Measurements from ENCODE around the gene SCNN1A.
A peak's percentile ranks its signal among the peaks of the same experiment; 100 is the strongest.

SCNN1A gene

GRCh38 chr12:6375269-6376078 is at the start of gene SCNN1A:
Gene SCNN1A, minus strand, starts transcription at chr12:6375563. Its CDS starts 780 bp downstream, at chr12:6374783.
- H3K4me3 ChIP-seq (ENCODE audit: low read depth in 1 of 2, low read length in 2 of 2): peak within 1 kb of the TSS in 1 of 2 donors; percentile 16

GRCh38 chr12:6424866-6425265 is 49.5 kb upstream of the SCNN1A start:
- peaks cover 0 to 11% of the 10 kb centered on the region in 2 donors for H3K4me1 ChIP-seq (ENCODE audit: control insufficient read depth in 1 of 2, insufficient read depth in 2 of 2, low read length in 2 of 2)
- H3K27ac ChIP-seq (ENCODE audit: low read length): no peak overlapping the region
- no peaks in the 10 kb centered on the region for H3K36me3 ChIP-seq (ENCODE audit: control insufficient read depth in 1 of 2, insufficient read depth in 2 of 2, low read length in 2 of 2)
- no peak overlapping the region for H3K4me3 ChIP-seq (ENCODE audit: low read depth in 1 of 2, low read length in 2 of 2)
- no peaks in the 10 kb centered on the region for H3K9me3 ChIP-seq (ENCODE audit: control insufficient read depth in 1 of 2, low read length in 2 of 2)
- no peaks in the 10 kb centered on the region for H3K27me3 ChIP-seq (ENCODE audit: low read depth, low read length)

More at GRCh38 chr12:6375269-6376078, at the start of gene SCNN1A:
- Histone ChIP-seq H3K36me3 (ENCODE audit: control insufficient read depth in 1 of 2, insufficient read depth in 2 of 2, low read length in 2 of 2) (no peaks in the 10 kb centered on the region), H3K27ac (ENCODE audit: low read length) (peak within 1 kb of the TSS; percentile 86), H3K9me3 (ENCODE audit: control insufficient read depth in 1 of 2, low read length in 2 of 2) (no peaks in the 10 kb centered on the region), H3K27me3 (ENCODE audit: low read depth, low read length) (no peaks in the 10 kb centered on the region), H3K4me1 (ENCODE audit: control insufficient read depth in 1 of 2, insufficient read depth in 2 of 2, low read length in 2 of 2) (peaks cover 15 to 40% of the 10 kb centered on the region in 2 donors)

DNA sequence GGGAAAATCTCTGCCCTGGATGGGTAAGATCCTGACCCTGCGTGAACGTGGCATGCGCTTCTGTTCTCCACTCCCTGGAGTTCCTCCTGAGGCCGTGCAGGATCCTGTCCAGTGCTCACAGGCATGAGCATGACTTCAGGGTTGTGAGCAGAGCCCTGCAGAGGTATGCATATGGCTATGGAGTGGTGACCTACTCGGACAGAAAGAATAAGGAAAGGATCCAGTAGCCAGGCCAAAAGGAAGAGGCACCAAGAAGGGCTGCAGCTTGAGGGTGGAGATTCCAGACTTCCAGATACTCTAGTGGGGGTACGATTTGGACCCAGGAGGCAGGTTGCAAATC is 48.6 kb upstream of the SCNN1A start:
- Histone ChIP-seq H3K36me3 (ENCODE audit: control insufficient read depth in 1 of 2, insufficient read depth in 2 of 2, low read length in 2 of 2) (no peaks in the 10 kb centered on the region), H3K4me3 (ENCODE audit: low read depth in 1 of 2, low read length in 2 of 2) (no peak overlapping the region), H3K27me3 (ENCODE audit: low read depth, low read length) (no peaks in the 10 kb centered on the region), H3K4me1 (ENCODE audit: control insufficient read depth in 1 of 2, insufficient read depth in 2 of 2, low read length in 2 of 2) (peaks cover 0 to 11% of the 10 kb centered on the region in 2 donors), H3K27ac (ENCODE audit: low read length) (no peak overlapping the region), H3K9me3 (ENCODE audit: control insufficient read depth in 1 of 2, low read length in 2 of 2) (no peaks in the 10 kb centered on the region)

DNA sequence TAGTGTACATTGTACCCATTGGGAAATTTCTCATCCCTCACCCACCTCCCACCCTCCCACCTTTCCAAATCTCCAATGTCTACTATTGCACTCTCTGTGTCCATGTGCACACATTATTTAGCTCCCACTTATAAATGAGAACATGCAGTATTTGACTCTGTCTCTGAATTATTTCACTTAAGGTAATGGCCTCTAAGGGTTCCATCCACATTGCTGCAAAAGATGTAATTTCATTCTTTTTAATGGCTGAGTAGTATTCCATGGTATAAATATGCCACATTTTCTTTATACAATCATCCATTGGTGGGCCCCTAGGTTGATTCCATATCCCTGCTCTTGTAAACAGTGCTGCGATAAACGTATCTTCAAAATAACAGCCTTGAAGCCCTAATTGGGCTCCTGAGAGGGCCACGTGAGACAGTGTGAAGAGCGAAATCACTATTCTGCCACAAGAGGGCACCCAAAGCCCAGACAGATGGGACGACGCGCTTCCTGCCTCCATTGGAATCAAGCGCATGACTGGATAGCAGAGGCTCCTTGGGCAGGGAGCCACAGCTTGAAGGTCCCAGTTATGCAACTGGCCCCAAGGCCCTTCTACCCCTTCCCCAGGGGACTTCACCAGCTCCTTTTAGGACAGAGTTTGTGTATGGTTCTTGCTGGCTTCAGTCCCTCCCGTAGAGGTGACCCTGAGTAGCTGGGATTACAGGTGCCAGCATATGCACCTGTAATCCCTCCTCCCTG is 48.1 kb upstream of the SCNN1A start:
- Histone ChIP-seq H3K4me3 (ENCODE audit: low read depth in 1 of 2, low read length in 2 of 2) (no peak overlapping the region), H3K9me3 (ENCODE audit: control insufficient read depth in 1 of 2, low read length in 2 of 2) (no peaks in the 10 kb centered on the region), H3K36me3 (ENCODE audit: control insufficient read depth in 1 of 2, insufficient read depth in 2 of 2, low read length in 2 of 2) (no peaks in the 10 kb centered on the region), H3K27me3 (ENCODE audit: low read depth, low read length) (no peaks in the 10 kb centered on the region), H3K4me1 (ENCODE audit: control insufficient read depth in 1 of 2, insufficient read depth in 2 of 2, low read length in 2 of 2) (peaks cover 0 to 11% of the 10 kb centered on the region in 2 donors), H3K27ac (ENCODE audit: low read length) (no peak overlapping the region)

- Histone ChIP-seq H3K4me1 (ENCODE audit: control insufficient read depth in 1 of 2, insufficient read depth in 2 of 2, low read length in 2 of 2) (peaks cover 0 to 11% of the 10 kb centered on the region in 2 donors), H3K27ac (ENCODE audit: low read length) (no peak overlapping the region), H3K9me3 (ENCODE audit: control insufficient read depth in 1 of 2, low read length in 2 of 2) (no peaks in the 10 kb centered on the region), H3K4me3 (ENCODE audit: low read depth in 1 of 2, low read length in 2 of 2) (no peak overlapping the region), H3K36me3 (ENCODE audit: control insufficient read depth in 1 of 2, insufficient read depth in 2 of 2, low read length in 2 of 2) (no peaks in the 10 kb centered on the region), H3K27me3 (ENCODE audit: low read depth, low read length) (no peaks in the 10 kb centered on the region)
Observed at GRCh38 chr12:6420364-6420763, 45.0 kb upstream of the SCNN1A start.

- no peak overlapping the region for H3K27ac ChIP-seq (ENCODE audit: low read length)
- no peaks in the 10 kb centered on the region for H3K27me3 ChIP-seq (ENCODE audit: low read depth, low read length)
- no peaks in the 10 kb centered on the region for H3K9me3 ChIP-seq (ENCODE audit: control insufficient read depth in 1 of 2, low read length in 2 of 2)
- no peaks in the 10 kb centered on the region for H3K36me3 ChIP-seq (ENCODE audit: control insufficient read depth in 1 of 2, insufficient read depth in 2 of 2, low read length in 2 of 2)
- no peak overlapping the region for H3K4me3 ChIP-seq (ENCODE audit: low read depth in 1 of 2, low read length in 2 of 2)
- H3K4me1 ChIP-seq (ENCODE audit: control insufficient read depth in 1 of 2, insufficient read depth in 2 of 2, low read length in 2 of 2): peaks cover 0 to 8% of the 10 kb centered on the region in 2 donors
Observed at GRCh38 chr12:6418796-6419195, 43.4 kb upstream of the SCNN1A start.

- no peaks in the 10 kb centered on the region for H3K36me3 ChIP-seq (ENCODE audit: control insufficient read depth in 1 of 2, insufficient read depth in 2 of 2, low read length in 2 of 2)
- no peak overlapping the region for H3K27ac ChIP-seq (ENCODE audit: low read length)
- no peak overlapping the region for H3K4me3 ChIP-seq (ENCODE audit: low read depth in 1 of 2, low read length in 2 of 2)
- H3K27me3 ChIP-seq (ENCODE audit: low read depth, low read length): no peaks in the 10 kb centered on the region
- H3K4me1 ChIP-seq (ENCODE audit: control insufficient read depth in 1 of 2, insufficient read depth in 2 of 2, low read length in 2 of 2): peaks cover 0 to 6% of the 10 kb centered on the region in 2 donors
- H3K9me3 ChIP-seq (ENCODE audit: control insufficient read depth in 1 of 2, low read length in 2 of 2): no peaks in the 10 kb centered on the region
Observed at GRCh38 chr12:6416596-6416995, 41.2 kb upstream of the SCNN1A start.

- Histone ChIP-seq H3K4me1 (ENCODE audit: control insufficient read depth in 1 of 2, insufficient read depth in 2 of 2, low read length in 2 of 2) (no peaks in the 10 kb centered on the region), H3K9me3 (ENCODE audit: control insufficient read depth in 1 of 2, low read length in 2 of 2) (no peaks in the 10 kb centered on the region), H3K4me3 (ENCODE audit: low read depth in 1 of 2, low read length in 2 of 2) (no peak overlapping the region), H3K27ac (ENCODE audit: low read length) (no peak overlapping the region), H3K36me3 (ENCODE audit: control insufficient read depth in 1 of 2, insufficient read depth in 2 of 2, low read length in 2 of 2) (no peaks in the 10 kb centered on the region), H3K27me3 (ENCODE audit: low read depth, low read length) (no peaks in the 10 kb centered on the region)
Observed at GRCh38 chr12:6407236-6407954, 32.0 kb upstream of the SCNN1A start.

GRCh38 chr12:6405963-6406362 is 30.6 kb upstream of the SCNN1A start:
- Histone ChIP-seq H3K9me3 (ENCODE audit: control insufficient read depth in 1 of 2, low read length in 2 of 2) (no peaks in the 10 kb centered on the region), H3K27me3 (ENCODE audit: low read depth, low read length) (no peaks in the 10 kb centered on the region), H3K36me3 (ENCODE audit: control insufficient read depth in 1 of 2, insufficient read depth in 2 of 2, low read length in 2 of 2) (no peaks in the 10 kb centered on the region), H3K4me1 (ENCODE audit: control insufficient read depth in 1 of 2, insufficient read depth in 2 of 2, low read length in 2 of 2) (no peaks in the 10 kb centered on the region), H3K4me3 (ENCODE audit: low read depth in 1 of 2, low read length in 2 of 2) (no peak overlapping the region), H3K27ac (ENCODE audit: low read length) (no peak overlapping the region)

DNA sequence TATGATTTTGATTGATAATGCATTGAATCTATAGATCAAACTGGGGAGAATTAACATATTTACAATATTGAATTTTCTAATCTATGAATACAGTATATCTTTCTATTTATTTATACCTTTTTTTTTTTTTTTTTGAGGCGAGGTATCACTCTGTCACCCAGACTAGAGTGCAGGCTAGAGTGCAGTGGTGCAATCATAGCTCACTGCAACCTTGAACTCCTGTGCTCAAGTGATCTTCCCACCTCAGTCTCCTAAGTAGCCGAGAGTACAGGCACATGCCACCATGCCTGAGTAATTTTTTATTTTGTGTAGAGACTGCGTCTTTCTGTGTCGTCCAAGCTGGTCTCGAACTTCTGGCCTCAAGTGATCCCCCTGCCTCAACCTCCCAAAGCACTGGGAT is 29.0 kb upstream of the SCNN1A start:
- no peak overlapping the region for H3K4me3 ChIP-seq (ENCODE audit: low read depth in 1 of 2, low read length in 2 of 2)

More for the DNA sequence above, 29.0 kb upstream of the SCNN1A start:
- no peaks in the 10 kb centered on the region for H3K4me1 ChIP-seq (ENCODE audit: control insufficient read depth in 1 of 2, insufficient read depth in 2 of 2, low read length in 2 of 2)
- H3K9me3 ChIP-seq (ENCODE audit: control insufficient read depth in 1 of 2, low read length in 2 of 2): no peaks in the 10 kb centered on the region
- no peaks in the 10 kb centered on the region for H3K36me3 ChIP-seq (ENCODE audit: control insufficient read depth in 1 of 2, insufficient read depth in 2 of 2, low read length in 2 of 2)
- no peaks in the 10 kb centered on the region for H3K27me3 ChIP-seq (ENCODE audit: low read depth, low read length)
- H3K27ac ChIP-seq (ENCODE audit: low read length): no peak overlapping the region
